ENCODE results near the gene BPIFB4.
"Not testable (repeated sequence)": the region's sequence is repeated elsewhere in the genome, so short reads cannot be mapped to it uniquely, and the experiment has no call there.

DNA sequence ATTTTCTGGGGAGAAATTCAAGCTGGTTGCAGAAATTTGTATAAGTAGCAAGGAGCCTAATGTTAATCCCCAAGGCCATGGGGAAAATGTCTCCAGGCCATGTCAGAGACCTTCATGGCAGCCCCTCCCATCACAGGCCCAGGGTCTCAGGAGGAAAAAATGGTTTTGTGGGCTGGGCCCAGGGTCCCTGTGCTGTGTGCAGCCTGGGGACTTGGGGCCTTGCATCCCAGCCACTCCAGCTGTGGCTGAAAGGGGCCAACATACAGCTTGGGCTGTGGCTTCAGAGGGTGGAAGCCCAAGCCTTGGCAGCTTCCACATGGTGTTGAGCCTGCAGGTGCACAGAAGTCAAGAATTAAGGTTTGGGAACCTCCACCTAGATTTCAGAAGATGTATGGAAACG is 42.9 kb downstream of the BPIFB4 start:
- TF ChIP-seq, protein P1, sequence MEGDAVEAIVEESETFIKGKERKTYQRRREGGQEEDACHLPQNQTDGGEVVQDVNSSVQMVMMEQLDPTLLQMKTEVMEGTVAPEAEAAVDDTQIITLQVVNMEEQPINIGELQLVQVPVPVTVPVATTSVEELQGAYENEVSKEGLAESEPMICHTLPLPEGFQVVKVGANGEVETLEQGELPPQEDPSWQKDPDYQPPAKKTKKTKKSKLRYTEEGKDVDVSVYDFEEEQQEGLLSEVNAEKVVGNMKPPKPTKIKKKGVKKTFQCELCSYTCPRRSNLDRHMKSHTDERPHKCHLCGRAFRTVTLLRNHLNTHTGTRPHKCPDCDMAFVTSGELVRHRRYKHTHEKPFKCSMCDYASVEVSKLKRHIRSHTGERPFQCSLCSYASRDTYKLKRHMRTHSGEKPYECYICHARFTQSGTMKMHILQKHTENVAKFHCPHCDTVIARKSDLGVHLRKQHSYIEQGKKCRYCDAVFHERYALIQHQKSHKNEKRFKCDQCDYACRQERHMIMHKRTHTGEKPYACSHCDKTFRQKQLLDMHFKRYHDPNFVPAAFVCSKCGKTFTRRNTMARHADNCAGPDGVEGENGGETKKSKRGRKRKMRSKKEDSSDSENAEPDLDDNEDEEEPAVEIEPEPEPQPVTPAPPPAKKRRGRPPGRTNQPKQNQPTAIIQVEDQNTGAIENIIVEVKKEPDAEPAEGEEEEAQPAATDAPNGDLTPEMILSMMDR (IDR thresholded peaks at IDR 0.05) = not testable (repeated sequence)
- TF ChIP-seq POLR2A, EP300 (IDR thresholded peaks at IDR 0.05): not testable (repeated sequence)

Data from tibial nerve (tissue), 4 donors.